Measurements from ENCODE around the gene ESR1. TPM values are rescaled to one million over a fixed set of nuclear protein-coding genes. Genes with fewer than 3 reads are reported as not detected.
A peak's percentile ranks its signal among the peaks of the same experiment; 100 is the strongest.

ESR1 gene
- total RNA-seq, 6 donors from 2014 or later = 0.91 to 4.7 (median 2.8) TPM

DNA sequence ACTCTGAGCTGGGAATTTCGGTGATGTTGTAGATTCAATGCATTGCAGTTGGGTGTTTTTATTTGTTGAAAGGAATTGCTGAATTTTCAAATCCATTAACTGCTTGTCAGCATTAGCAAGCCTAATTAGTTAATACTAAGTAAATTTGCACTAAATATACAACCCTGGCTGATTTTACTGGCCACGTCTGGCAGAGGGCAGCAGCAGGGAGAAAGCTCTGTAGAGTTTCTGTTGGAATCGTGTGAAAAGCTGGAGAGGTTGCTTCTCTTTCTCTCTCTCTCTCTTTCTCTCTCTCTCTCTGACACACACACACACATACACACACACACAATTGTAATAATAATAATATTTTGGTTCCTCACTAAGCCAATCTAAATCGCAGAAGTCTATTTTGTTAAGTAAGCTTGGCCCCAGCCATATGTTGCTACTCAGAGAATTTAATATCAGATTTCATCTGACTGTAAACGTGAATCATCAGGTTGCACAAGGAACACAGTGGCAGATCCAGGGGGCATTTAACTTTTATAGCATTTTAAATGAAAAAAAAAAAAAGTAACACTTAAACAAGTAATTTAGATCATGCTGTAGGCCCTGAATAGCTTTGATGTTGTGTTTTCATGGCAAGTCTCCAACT is 289.5 kb downstream of the ESR1 start:
- TF ChIP-seq POLR2A (IDR thresholded peaks at IDR 0.05) (no peak), POLR2AphosphoS5 (IDR thresholded peaks at IDR 0.05) (no peak), EP300 (IDR thresholded peaks at IDR 0.05) (no peak)
- TF ChIP-seq, protein P1, sequence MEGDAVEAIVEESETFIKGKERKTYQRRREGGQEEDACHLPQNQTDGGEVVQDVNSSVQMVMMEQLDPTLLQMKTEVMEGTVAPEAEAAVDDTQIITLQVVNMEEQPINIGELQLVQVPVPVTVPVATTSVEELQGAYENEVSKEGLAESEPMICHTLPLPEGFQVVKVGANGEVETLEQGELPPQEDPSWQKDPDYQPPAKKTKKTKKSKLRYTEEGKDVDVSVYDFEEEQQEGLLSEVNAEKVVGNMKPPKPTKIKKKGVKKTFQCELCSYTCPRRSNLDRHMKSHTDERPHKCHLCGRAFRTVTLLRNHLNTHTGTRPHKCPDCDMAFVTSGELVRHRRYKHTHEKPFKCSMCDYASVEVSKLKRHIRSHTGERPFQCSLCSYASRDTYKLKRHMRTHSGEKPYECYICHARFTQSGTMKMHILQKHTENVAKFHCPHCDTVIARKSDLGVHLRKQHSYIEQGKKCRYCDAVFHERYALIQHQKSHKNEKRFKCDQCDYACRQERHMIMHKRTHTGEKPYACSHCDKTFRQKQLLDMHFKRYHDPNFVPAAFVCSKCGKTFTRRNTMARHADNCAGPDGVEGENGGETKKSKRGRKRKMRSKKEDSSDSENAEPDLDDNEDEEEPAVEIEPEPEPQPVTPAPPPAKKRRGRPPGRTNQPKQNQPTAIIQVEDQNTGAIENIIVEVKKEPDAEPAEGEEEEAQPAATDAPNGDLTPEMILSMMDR (IDR thresholded peaks at IDR 0.05) = no peak
- no peaks in the 10 kb centered on the region for H3K9me3 ChIP-seq
- peaks cover 16 to 22% (median 18%) of the 10 kb centered on the region in 4 donors for H3K4me1 ChIP-seq
- H3K4me3 ChIP-seq = no peak overlapping the region
- ATAC-seq (ENCODE audit: low FRiP score in 2 of 2) (no peak), DNase-seq (no peak)
- no peak overlapping the region for H3K27ac ChIP-seq
- no peaks in the 10 kb centered on the region for H3K27me3 ChIP-seq
- WGBS, 2 donors = 75 to 88% methylated on average over 5 of the region's 5 CpGs
- H3K36me3 ChIP-seq = no peaks in the 10 kb centered on the region

DNA sequence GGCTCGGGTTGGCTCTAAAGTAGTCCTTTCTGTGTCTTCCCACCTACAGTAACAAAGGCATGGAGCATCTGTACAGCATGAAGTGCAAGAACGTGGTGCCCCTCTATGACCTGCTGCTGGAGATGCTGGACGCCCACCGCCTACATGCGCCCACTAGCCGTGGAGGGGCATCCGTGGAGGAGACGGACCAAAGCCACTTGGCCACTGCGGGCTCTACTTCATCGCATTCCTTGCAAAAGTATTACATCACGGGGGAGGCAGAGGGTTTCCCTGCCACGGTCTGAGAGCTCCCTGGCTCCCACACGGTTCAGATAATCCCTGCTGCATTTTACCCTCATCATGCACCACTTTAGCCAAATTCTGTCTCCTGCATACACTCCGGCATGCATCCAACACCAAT is 291.2 kb downstream of the ESR1 start:
- WGBS, 2 donors = 85 to 96% methylated on average over 14 of the region's 14 CpGs
- ATAC-seq (ENCODE audit: low FRiP score in 2 of 2) = no peak

DNA sequence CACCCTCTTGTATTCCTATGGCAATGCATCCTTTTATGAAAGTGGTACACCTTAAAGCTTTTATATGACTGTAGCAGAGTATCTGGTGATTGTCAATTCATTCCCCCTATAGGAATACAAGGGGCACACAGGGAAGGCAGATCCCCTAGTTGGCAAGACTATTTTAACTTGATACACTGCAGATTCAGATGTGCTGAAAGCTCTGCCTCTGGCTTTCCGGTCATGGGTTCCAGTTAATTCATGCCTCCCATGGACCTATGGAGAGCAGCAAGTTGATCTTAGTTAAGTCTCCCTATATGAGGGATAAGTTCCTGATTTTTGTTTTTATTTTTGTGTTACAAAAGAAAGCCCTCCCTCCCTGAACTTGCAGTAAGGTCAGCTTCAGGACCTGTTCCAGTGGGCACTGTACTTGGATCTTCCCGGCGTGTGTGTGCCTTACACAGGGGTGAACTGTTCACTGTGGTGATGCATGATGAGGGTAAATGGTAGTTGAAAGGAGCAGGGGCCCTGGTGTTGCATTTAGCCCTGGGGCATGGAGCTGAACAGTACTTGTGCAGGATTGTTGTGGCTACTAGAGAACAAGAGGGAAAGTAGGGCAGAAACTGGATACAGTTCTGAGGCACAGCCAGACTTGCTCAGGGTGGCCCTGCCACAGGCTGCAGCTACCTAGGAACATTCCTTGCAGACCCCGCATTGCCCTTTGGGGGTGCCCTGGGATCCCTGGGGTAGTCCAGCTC is 292.1 kb downstream of the ESR1 start:
- ATAC-seq (ENCODE audit: low FRiP score in 2 of 2) = peak in 1 of 2 donors; percentile 3
- H3K27ac ChIP-seq = peak overlapping the region; percentile 34 to 76 (median 54)
- WGBS, 2 donors = 95 to 97% methylated on average over 3 to 4 of the region's 4 CpGs
- H3K36me3 ChIP-seq = no peaks in the 10 kb centered on the region
- no peak overlapping the region for H3K4me3 ChIP-seq
- H3K27me3 ChIP-seq = no peaks in the 10 kb centered on the region
- peaks cover 13 to 20% (median 15%) of the 10 kb centered on the region in 4 donors for H3K4me1 ChIP-seq
- DNase-seq = no peak
- no peaks in the 10 kb centered on the region for H3K9me3 ChIP-seq
- TF ChIP-seq POLR2AphosphoS5 (IDR thresholded peaks at IDR 0.05) (no peak), EP300 (IDR thresholded peaks at IDR 0.05) (no peak), POLR2A (IDR thresholded peaks at IDR 0.05) (no peak)
- TF ChIP-seq, protein P1 (IDR thresholded peaks at IDR 0.05) = no peak

More for the DNA sequence above, 291.2 kb downstream of the ESR1 start:
- H3K4me3 ChIP-seq = no peak overlapping the region
- peak in 1 of 2 donors; percentile 48 for DNase-seq
- no peaks in the 10 kb centered on the region for H3K27me3 ChIP-seq
- peaks cover 15 to 22% (median 16%) of the 10 kb centered on the region in 4 donors for H3K4me1 ChIP-seq
- no peak for TF ChIP-seq POLR2AphosphoS5 (IDR thresholded peaks at IDR 0.05)
- TF ChIP-seq EP300 (IDR thresholded peaks at IDR 0.05) = no peak
- TF ChIP-seq, protein P1 (IDR thresholded peaks at IDR 0.05) = no peak
- no peak for TF ChIP-seq POLR2A (IDR thresholded peaks at IDR 0.05)
- H3K36me3 ChIP-seq = no peaks in the 10 kb centered on the region
- no peak overlapping the region for H3K27ac ChIP-seq
- no peaks in the 10 kb centered on the region for H3K9me3 ChIP-seq

DNA sequence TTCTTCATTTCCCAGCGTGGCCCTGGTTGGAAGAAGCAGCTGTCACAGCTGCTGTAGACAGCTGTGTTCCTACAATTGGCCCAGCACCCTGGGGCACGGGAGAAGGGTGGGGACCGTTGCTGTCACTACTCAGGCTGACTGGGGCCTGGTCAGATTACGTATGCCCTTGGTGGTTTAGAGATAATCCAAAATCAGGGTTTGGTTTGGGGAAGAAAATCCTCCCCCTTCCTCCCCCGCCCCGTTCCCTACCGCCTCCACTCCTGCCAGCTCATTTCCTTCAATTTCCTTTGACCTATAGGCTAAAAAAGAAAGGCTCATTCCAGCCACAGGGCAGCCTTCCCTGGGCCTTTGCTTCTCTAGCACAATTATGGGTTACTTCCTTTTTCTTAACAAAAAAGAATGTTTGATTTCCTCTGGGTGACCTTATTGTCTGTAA is 292.7 kb downstream of the ESR1 start:
- ATAC-seq (ENCODE audit: low FRiP score in 2 of 2) (peak; percentile 73 to 89), DNase-seq (peak in 1 of 2 donors; percentile 62)
- H3K36me3 ChIP-seq = no peaks in the 10 kb centered on the region
- TF ChIP-seq EP300 (IDR thresholded peaks at IDR 0.05) (no peak), POLR2AphosphoS5 (IDR thresholded peaks at IDR 0.05) (no peak), POLR2A (IDR thresholded peaks at IDR 0.05) (no peak)
- TF ChIP-seq, protein P1 (IDR thresholded peaks at IDR 0.05) = no peak
- 16 to 36% methylated on average over 5 to 7 of the region's 7 CpGs for WGBS, 2 donors
- H3K4me3 ChIP-seq = no peak overlapping the region
- H3K9me3 ChIP-seq = no peaks in the 10 kb centered on the region
- no peaks in the 10 kb centered on the region for H3K27me3 ChIP-seq
- peak overlapping the region; percentile 34 to 76 (median 54) for H3K27ac ChIP-seq
- H3K4me1 ChIP-seq = peaks cover 8 to 14% (median 12%) of the 10 kb centered on the region in 4 donors

Measured in upper lobe of left lung (tissue), 6 donors.